Astrocyte of the cerebellum (primary cell): ENCODE results near the gene COPRS.
A peak's percentile ranks its signal among the peaks of the same experiment; 100 is the strongest.

Source experiments
- DNase-seq: peaks from one replicate; pipeline ENCODE4 v3.0.0-alpha.2; 2011; ENCODE audit warnings: low read depth
- H3K4me3 ChIP-seq: 2 replicates; pipeline ENCODE4 v1.5.1; 2011; ENCODE audit warnings: mild to moderate bottlenecking, low read depth, low read length, moderate library complexity
- CTCF ChIP-seq: IDR thresholded peaks from 2 replicates; pipeline ENCODE4 v1.5.1; 2012; ENCODE audit warnings: low read length, low read depth, moderate library complexity, mild to moderate bottlenecking; ENCODE audit errors: missing control alignments
- in situ Hi-C: cut with HindIII; loops from 2 replicates; pipeline ENCODE4 v1.10.0; 2017; ENCODE audit warnings: low sequenced_read_pairs

COPRS gene

GRCh38 chr17:31858642-31859486, at the start of gene COPRS:
Gene COPRS (minus strand): TSS chr17:31859244. CDS start chr17:31859199, 45 bp downstream.
- H3K4me3 ChIP-seq = peak within 1 kb of the TSS; percentile 59
- peak; percentile 50 for DNase-seq
- in situ Hi-C loops = loop anchor here (25.0 kb wide), 1 partner anchor 422 kb away; no protein-coding TSS in a partner anchor
- no peak for TF ChIP-seq CTCF

GRCh38 chr17:31908386-31908785, 49.3 kb upstream of the COPRS start:
- DNase-seq = no peak
- no peak for TF ChIP-seq CTCF
- no peak overlapping the region for H3K4me3 ChIP-seq
- in situ Hi-C loops = no loop called here

- peak; percentile 81 for DNase-seq
- no peak for TF ChIP-seq CTCF
- in situ Hi-C loops = no loop called here
- H3K4me3 ChIP-seq = no peak overlapping the region
These were observed 48.4 kb upstream of the COPRS start for GRCh38 chr17:31907342-31907962.

GRCh38 chr17:31903401-31903800, 44.4 kb upstream of the COPRS start:
- in situ Hi-C loops = no loop called here
- no peak for TF ChIP-seq CTCF
- H3K4me3 ChIP-seq = no peak overlapping the region
- no peak for DNase-seq

- no peak overlapping the region for H3K4me3 ChIP-seq
- no peak for DNase-seq
- no peak for TF ChIP-seq CTCF
- in situ Hi-C loops = no loop called here
These were observed 43.6 kb upstream of the COPRS start for GRCh38 chr17:31902693-31903092.

- in situ Hi-C loops = no loop called here
- peak overlapping the region; percentile 84 for H3K4me3 ChIP-seq
- no peak for DNase-seq
- no peak for TF ChIP-seq CTCF
These were observed 41.8 kb upstream of the COPRS start for GRCh38 chr17:31900877-31901276.
